HUES64 (cell line): Measurements from ENCODE around the gene HCFC1.

Experiments used
- H3K27ac ChIP-seq: 2 replicates; pipeline ENCODE4 v1.7.0; 2013; ENCODE audit warnings: low read depth, low read length, inconsistent platforms
- H3K27me3 ChIP-seq: 2 replicates; pipeline ENCODE4 v1.6.1; 2013; ENCODE audit warnings: mild to moderate bottlenecking, low read length; ENCODE audit not compliant: insufficient read depth
- H3K36me3 ChIP-seq: 2 replicates; pipeline ENCODE4 v1.6.1; 2013; ENCODE audit warnings: mild to moderate bottlenecking, low read length; ENCODE audit not compliant: insufficient read depth
- H3K4me1 ChIP-seq: 2 replicates; pipeline ENCODE4 v1.6.1; 2013; ENCODE audit warnings: mild to moderate bottlenecking, low read length, moderate library complexity; ENCODE audit not compliant: insufficient read depth
- H3K4me3 ChIP-seq: 2 replicates; pipeline ENCODE4 v1.5.1; 2013; ENCODE audit warnings: mild to moderate bottlenecking, low read length, moderate library complexity
- H3K9ac ChIP-seq: 2 replicates; pipeline ENCODE4 v1.6.1; 2013; ENCODE audit warnings: mild to moderate bottlenecking, low read depth, low read length
- H3K9me3 ChIP-seq: 2 replicates; pipeline ENCODE4 v1.6.1; 2013; ENCODE audit warnings: low read depth, low read length; ENCODE audit not compliant: insufficient read depth
- WGBS: fragments of 150-250, 120-280 bp; methylation state at CpG from one replicate; pipeline ENCODE4 v1.1.7; 2013; ENCODE audit warnings: missing lambda C conversion rate; 5-methylcytosine and 5-hydroxymethylcytosine counted together

HCFC1 gene

DNA sequence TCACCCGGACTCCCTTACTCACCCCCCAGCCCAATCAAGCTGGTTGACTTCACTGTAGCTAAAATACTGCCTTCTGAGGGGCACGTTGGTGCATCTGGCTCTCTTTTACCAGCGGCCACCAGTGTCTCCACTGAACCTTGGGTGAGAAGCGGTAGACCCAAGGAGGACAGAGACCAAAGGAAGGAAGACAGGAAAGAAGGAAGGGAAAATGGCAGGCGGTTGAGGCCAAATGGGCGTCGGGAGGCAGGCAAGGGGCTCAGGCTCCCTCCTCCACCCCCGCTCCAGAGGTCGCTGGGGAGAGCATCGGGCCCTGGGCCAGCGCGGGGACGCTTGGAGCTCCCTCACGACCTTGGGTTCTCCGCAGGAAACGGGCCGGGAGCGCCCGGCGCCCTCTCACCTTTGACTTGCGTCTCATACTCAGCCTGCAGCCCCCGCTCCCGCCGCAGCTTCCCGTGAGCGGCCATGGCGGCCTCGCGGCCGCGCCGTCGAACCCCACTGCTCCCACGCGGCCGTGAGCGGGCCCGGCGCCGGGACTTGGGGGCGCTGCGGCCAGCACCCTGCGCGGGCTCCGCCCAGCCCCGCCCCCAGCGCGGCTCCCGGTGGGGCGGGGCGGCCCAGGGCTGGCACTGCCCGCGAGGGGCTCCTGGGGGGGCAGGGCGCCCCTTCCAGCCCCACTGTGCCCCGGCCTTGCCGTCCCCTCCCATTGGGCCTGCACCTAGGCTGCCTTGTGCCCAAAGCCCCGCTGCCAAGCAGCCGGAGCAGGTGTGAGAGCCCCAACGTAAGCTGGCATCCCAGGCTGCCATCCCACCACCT is 45.7 kb downstream of the HCFC1 start, which contains the start of gene ARHGAP4:
TSS of gene ARHGAP4 (minus strand) at position 526 of the 813 bp plus-strand sequence. CDS start at position 464, 62 bp downstream.
- Histone ChIP-seq H3K4me3 (peak within 1 kb of the TSS; percentile 77), H3K36me3 (peaks cover 17% of the 10 kb centered on the region), H3K4me1 (peaks cover 8% of the 10 kb centered on the region; the same call in 1 of the 2 replicates), H3K9me3 (no peaks in the 10 kb centered on the region), H3K9ac (peak within 1 kb of the TSS; percentile 78), H3K27ac (peak within 1 kb of the TSS; percentile 97; the same call in 1 of the 2 replicates), H3K27me3 (no peaks in the 10 kb centered on the region)
- 3% methylated on average over 56 of the region's 59 CpGs for WGBS

DNA sequence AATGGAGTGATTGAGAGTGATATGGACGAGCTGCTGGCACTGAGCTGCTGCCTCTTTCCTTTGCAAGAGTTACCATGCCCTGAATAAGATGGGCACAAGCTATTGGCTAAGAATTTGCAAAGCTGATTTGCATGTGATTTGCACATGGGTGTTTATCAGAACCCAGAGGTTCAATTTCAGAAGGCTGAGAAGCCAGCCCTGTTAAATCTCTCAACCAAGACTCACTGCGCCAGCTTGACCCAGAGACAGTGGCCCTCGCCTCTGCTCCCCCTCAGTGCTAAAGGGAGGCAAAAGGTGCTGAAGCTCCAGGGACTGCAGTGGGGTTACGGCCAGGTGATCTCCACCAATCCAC is 46.3 kb downstream of the HCFC1 start:
- H3K4me3 ChIP-seq: peak overlapping the region; percentile 77
- H3K27me3 ChIP-seq: no peaks in the 10 kb centered on the region
- peaks cover 8% of the 10 kb centered on the region; the same call in 1 of the 2 replicates for H3K4me1 ChIP-seq
- H3K36me3 ChIP-seq: peaks cover 11% of the 10 kb centered on the region; the same call in 1 of the 2 replicates
- H3K9ac ChIP-seq: peak overlapping the region; percentile 78
- 56% methylated on average over 4 of the region's 4 CpGs for WGBS
- H3K27ac ChIP-seq: peak overlapping the region; percentile 60; the same call in 1 of the 2 replicates
- no peaks in the 10 kb centered on the region for H3K9me3 ChIP-seq

GRCh38 chrX:153924149-153924861 is 47.3 kb downstream of the HCFC1 start:
- no peak overlapping the region for H3K27ac ChIP-seq
- H3K9ac ChIP-seq: no peak overlapping the region
- no peak overlapping the region for H3K4me3 ChIP-seq
- peaks cover 8% of the 10 kb centered on the region; the same call in 1 of the 2 replicates for H3K4me1 ChIP-seq
- H3K36me3 ChIP-seq: peaks cover 2% of the 10 kb centered on the region; the same call in 1 of the 2 replicates
- H3K9me3 ChIP-seq: no peaks in the 10 kb centered on the region
- no peaks in the 10 kb centered on the region for H3K27me3 ChIP-seq
- 67% methylated on average over 14 of the region's 14 CpGs for WGBS

DNA sequence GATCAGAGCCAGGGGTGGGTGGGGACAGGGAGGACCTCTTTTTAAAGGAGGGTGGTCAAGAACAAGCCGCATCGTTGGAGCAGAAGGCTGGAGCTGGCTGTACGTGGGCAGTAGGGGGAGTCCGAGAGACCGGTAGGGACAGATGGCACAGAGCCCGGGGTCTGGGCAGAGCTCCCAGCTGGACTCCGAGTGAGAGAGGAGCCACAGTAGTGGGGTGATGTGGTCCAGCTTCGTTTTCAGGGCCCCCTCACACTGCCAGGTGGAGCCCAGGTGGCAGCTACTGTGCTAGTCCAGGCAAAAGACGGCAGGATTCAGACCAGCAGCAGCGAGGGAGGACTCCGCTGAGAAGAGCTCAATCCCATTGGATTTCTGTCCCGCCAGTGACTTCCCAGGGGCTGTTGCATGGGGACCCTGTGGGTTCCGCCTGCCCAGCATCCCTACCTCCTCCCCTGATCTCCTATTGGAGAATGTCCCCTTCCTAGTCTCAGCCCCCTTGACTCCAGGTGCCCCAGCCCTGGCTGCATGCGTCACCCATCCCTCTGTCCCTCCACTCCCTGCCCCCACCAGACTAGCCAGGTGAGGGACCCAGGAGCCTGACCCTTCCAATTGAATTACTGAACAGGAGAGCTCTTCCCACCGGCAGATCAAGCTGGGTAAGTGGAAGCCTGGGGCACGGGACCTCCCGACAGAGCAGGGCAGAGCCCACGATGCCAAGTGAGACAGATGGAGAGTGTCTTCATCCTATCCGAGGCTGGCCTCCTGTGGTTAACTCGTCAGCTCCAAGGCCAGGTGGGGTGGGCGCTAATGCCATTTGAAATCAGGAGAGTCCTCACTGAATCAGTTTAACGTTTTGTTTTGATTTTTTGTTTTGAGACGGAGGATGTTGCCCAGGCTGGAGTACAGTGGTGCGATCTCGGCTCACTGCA is 48.4 kb downstream of the HCFC1 start:
- H3K27ac ChIP-seq: no peak overlapping the region

DNA sequence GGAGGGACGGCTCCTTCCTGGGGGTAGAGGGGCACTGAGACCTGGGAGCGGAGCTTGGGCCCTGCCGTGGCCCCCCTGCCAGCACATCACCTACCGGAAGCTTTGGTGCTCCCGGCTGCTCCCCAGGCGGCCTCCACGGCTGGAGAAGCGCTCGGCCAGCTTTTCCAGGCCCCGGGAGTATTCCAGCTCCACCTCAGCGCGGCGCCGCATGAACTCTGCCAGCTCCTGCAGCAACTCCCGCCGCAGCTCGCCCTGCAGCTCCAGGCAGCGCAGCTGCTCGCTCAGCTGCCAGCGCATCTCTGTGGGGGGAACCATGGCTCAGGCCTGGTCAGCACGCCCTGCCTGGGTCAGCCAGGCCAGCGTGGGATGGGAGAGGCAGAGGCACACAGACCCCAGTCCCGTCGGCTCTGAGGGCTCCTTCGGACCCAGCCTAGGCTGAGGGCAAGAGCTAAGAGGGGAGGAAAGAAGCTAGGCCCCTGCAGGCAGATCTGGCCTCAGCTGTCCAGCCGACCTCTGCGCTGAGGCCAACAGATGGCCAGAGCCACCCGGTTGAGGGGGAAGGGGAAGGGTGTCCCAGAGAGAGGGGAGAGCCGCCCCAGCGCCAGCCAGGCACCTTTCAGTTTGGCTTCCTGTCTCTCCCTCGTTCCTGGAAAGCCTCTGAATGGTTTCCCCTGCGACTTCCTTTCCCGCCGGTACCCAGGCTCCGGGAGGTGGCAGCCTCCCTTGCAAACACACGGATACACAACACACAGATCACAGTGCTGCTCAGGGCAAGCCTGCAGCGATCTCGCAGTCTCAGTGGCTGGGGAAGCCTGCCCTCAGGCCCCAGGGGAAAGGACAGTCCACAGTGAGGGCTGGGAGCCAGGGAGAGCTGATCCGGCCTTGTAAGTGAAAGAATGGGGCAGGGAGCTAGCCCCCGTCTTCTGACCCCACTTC is 49.8 kb downstream of the HCFC1 start:
- Histone ChIP-seq H3K4me1 (peaks cover 8% of the 10 kb centered on the region; the same call in 1 of the 2 replicates), H3K36me3 (peaks cover 16% of the 10 kb centered on the region), H3K9me3 (no peaks in the 10 kb centered on the region), H3K4me3 (no peak overlapping the region), H3K27ac (no peak overlapping the region), H3K9ac (no peak overlapping the region), H3K27me3 (no peaks in the 10 kb centered on the region)
- 90% methylated on average over 36 of the region's 40 CpGs for WGBS

More for the DNA sequence above, 48.4 kb downstream of the HCFC1 start:
- no peaks in the 10 kb centered on the region for H3K27me3 ChIP-seq
- WGBS: 76% methylated on average over 25 of the region's 25 CpGs
- H3K9me3 ChIP-seq: no peaks in the 10 kb centered on the region
- H3K4me3 ChIP-seq: no peak overlapping the region
- H3K36me3 ChIP-seq: peaks cover 10% of the 10 kb centered on the region; the same call in 1 of the 2 replicates
- no peak overlapping the region for H3K9ac ChIP-seq
- peaks cover 8% of the 10 kb centered on the region; the same call in 1 of the 2 replicates for H3K4me1 ChIP-seq

- Histone ChIP-seq H3K27ac (no peak overlapping the region), H3K4me1 (peaks cover 8% of the 10 kb centered on the region; the same call in 1 of the 2 replicates), H3K27me3 (no peaks in the 10 kb centered on the region), H3K9ac (no peak overlapping the region), H3K36me3 (peaks cover 16% of the 10 kb centered on the region), H3K4me3 (no peak overlapping the region), H3K9me3 (no peaks in the 10 kb centered on the region)
- WGBS: 94% methylated on average over 16 of the region's 16 CpGs
These were observed 50.5 kb downstream of the HCFC1 start for GRCh38 chrX:153921070-153921469.

- WGBS: 97% methylated on average over 14 of the region's 14 CpGs
- Histone ChIP-seq H3K4me3 (no peak overlapping the region), H3K9me3 (no peaks in the 10 kb centered on the region), H3K27ac (no peak overlapping the region), H3K9ac (no peak overlapping the region), H3K4me1 (peaks cover 8% of the 10 kb centered on the region; the same call in 1 of the 2 replicates), H3K27me3 (no peaks in the 10 kb centered on the region), H3K36me3 (peaks cover 16% of the 10 kb centered on the region)
These were observed 51.1 kb downstream of the HCFC1 start for GRCh38 chrX:153920546-153920945.

GRCh38 chrX:153919281-153919680 is 52.3 kb downstream of the HCFC1 start:
- no peak overlapping the region for H3K9ac ChIP-seq
- H3K36me3 ChIP-seq: peaks cover 16% of the 10 kb centered on the region
- no peak overlapping the region for H3K4me3 ChIP-seq
- H3K4me1 ChIP-seq: no peaks in the 10 kb centered on the region
- no peaks in the 10 kb centered on the region for H3K27me3 ChIP-seq
- no peaks in the 10 kb centered on the region for H3K9me3 ChIP-seq
- 95% methylated on average over 13 of the region's 13 CpGs for WGBS
- no peak overlapping the region for H3K27ac ChIP-seq

DNA sequence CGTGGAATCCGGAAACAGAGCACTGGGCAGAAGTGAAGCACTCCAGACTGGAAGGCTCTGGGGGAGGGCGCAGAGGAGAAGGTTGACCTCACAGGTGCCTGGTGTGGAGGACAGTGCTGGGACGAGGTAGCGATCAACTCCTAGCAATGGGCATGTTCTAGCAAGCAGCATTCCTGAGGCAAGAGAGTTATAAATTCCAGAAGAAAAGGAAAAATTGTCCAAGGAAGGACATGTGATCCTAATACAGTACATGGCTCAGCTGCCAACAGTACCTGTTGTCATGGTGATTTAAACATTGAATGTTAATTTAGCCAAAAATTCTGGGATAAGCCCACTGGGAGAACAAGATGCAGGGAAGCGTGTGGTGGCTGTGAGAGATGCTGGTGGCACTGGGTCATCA is 53.7 kb downstream of the HCFC1 start:
- H3K4me1 ChIP-seq: no peaks in the 10 kb centered on the region
- H3K27me3 ChIP-seq: no peaks in the 10 kb centered on the region
- H3K9ac ChIP-seq: no peak overlapping the region
- H3K4me3 ChIP-seq: no peak overlapping the region
- H3K27ac ChIP-seq: no peak overlapping the region
- 94% methylated on average over 6 of the region's 6 CpGs for WGBS
- peaks cover 16% of the 10 kb centered on the region for H3K36me3 ChIP-seq
- H3K9me3 ChIP-seq: no peaks in the 10 kb centered on the region

DNA sequence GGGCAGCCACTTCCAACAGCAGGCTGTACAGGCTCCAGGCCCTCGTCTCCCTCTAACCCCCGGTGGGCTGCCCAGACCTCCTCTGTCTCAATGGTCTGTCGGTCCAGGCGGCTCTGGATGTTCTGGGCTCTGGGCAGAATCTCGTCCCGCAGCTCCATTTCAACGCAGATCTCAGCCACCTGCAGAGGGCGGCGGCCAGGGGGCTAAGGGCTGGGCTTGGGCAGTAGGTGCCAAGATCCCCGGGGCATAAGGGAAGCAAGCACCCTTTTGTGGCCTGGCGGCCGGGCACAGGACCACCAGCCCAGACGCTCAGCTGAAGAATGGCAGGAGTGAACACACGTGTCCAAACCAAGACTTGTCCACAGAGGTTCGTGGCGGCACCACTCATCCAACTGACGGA is 57.9 kb downstream of the HCFC1 start:
- Histone ChIP-seq H3K27me3 (no peaks in the 10 kb centered on the region), H3K36me3 (peaks cover 9% of the 10 kb centered on the region), H3K9ac (no peak overlapping the region), H3K9me3 (no peaks in the 10 kb centered on the region), H3K27ac (no peak overlapping the region), H3K4me3 (no peak overlapping the region), H3K4me1 (no peaks in the 10 kb centered on the region)
- 94% methylated on average over 17 of the region's 17 CpGs for WGBS
